Naive B cell (primary cell): ENCODE measurements around the gene CAMKMT. TPM values are rescaled to one million over a fixed set of nuclear protein-coding genes. Genes with fewer than 3 reads are reported as not detected.

Source experiments
- ATAC-seq, 2 donors: fragments of 150-1000 bp; cut with Tn5 transposase; 2 replicates each; pipeline ENCODE4 v1.10.0; 2021; ENCODE audit warnings: low read depth in 2 of 2, mild to moderate bottlenecking in 2 of 2, moderate library complexity in 2 of 2
- DNase-seq: peaks from one replicate; pipeline ENCODE4 v3.0.0; 2022
- H3K27ac Mint-ChIP-seq, 6 donors: one replicate each; pipeline ENCODE4 v1.8.0; 2020 to 2022; ENCODE audit warnings: mild to moderate bottlenecking in 6 of 6, mixed read lengths in 6 of 6, moderate library complexity in 5 of 6, inconsistent platforms in 2 of 6
- H3K27me3 Mint-ChIP-seq, 3 donors: one replicate each; pipeline ENCODE4 v1.8.0; 2021 to 2022; ENCODE audit warnings: mixed read lengths in 3 of 3, mild to moderate bottlenecking in 1 of 3
- H3K36me3 Mint-ChIP-seq, 2 donors: one replicate each; pipeline ENCODE4 v1.8.0; 2020 to 2022; ENCODE audit warnings: mixed read lengths in 2 of 2, inconsistent platforms in 1 of 2, mild to moderate bottlenecking in 1 of 2
- H3K4me1 Mint-ChIP-seq, 3 donors: one replicate each; pipeline ENCODE4 v1.8.0; 2020 to 2022; ENCODE audit warnings: mixed read lengths in 3 of 3, inconsistent platforms in 1 of 3, mild to moderate bottlenecking in 1 of 3, moderate library complexity in 1 of 3
- H3K4me3 Mint-ChIP-seq, 8 donors: one replicate each; pipeline ENCODE4 v1.8.0; 2020 to 2022; ENCODE audit warnings: mild to moderate bottlenecking in 8 of 8, mixed read lengths in 8 of 8, moderate library complexity in 8 of 8, inconsistent platforms in 2 of 8
- H3K9me3 Mint-ChIP-seq, 7 donors: one replicate each; pipeline ENCODE4 v1.8.0; 2020 to 2022; ENCODE audit warnings: mixed read lengths in 7 of 7, mild to moderate bottlenecking in 5 of 7, inconsistent platforms in 2 of 7, moderate library complexity in 1 of 7
- polyA plus RNA-seq, 6 donors: library from polyadenylated mRNA; unstranded; fragments of 300-500 nt; fragmentation: Illumina TruSeq; gene quantifications; one replicate each; pipeline ENCODE4 v1.2.3, GENCODE V29; 2021; ENCODE audit warnings: low read depth in 6 of 6

CAMKMT gene
- polyA plus RNA-seq, 6 donors from 2014 or later: 10.0 to 15.8 (median 12.4) TPM

DNA sequence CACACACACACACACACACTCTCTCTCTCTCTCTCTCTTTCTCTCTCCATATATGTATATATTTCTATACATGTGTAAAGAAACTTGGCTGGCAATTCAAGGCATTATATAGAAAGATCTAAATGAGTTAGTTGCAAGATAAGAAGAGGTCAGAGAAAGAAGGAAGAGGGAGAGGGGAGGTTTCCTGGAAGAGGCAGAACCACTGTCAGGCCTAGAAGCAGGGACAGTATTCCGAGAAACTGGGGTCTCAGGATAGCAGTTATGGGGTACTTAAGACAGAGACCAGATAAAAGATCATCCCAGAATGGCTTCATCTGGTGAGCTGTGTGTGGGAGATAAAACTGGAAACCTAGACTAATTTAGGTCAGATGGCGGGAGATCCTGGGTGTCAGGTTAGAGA, 180.8 kb downstream of the CAMKMT start:
- no peak for DNase-seq
- no peaks in the 10 kb centered on the region for H3K36me3 Mint-ChIP-seq
- no peak for ATAC-seq
- H3K4me1 Mint-ChIP-seq: peaks cover 3 to 16% (median 4%) of the 10 kb centered on the region in 3 donors
- no peak overlapping the region for H3K4me3 Mint-ChIP-seq
- no peaks in the 10 kb centered on the region for H3K27me3 Mint-ChIP-seq
- H3K9me3 Mint-ChIP-seq: peaks cover 0 to 4% (median 2%) of the 10 kb centered on the region in 7 donors
- no peak overlapping the region for H3K27ac Mint-ChIP-seq

DNA sequence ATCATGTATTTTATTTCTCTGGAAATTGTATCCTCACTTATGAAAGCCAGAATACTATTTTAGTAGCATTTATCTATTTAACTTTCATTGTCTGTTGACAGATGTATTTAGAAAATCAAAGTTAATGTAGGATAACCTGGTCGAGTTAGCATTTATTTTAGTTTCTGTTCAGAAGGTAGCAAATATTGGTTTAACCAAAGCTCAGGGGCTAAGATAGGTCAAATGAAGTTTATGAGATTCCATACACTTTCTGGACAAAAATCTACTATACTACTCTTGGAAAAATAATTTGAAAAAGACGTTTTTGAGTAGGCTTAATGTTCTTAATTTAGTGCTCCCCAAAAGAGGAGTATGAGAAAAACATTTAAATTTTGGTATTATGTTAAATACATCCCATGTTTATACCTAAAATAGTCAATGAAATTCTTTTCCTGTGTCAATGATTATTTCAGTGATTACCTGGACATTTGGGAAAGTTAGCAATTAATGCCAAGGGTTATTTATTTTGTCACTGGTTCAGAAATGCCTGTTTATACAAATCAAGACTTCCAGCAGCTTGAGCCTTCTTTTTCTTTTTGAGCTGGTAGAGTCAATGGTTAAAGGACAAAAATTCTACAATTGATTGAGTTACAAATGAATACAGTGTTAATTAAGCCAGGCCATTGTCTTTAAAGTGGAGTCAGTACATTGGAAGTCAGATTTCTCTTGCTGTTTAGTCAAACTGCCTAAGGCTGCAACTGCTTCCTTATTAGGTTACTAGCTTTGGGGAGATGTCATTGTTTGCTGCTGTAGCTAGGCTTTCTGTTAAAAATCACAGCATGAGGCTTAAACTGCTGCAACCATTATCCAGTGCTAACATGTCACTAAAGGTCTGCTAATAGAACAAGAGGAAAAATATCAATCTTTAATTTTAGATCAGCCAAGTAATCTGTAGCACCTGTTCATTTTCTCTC, 182.3 kb downstream of the CAMKMT start:
- Mint-ChIP-seq H3K9me3 (no peaks in the 10 kb centered on the region), H3K27ac (peak overlapping the region in 1 of 6 donors; percentile 16), H3K36me3 (peaks cover 0 to 2% of the 10 kb centered on the region in 2 donors), H3K27me3 (no peaks in the 10 kb centered on the region), H3K4me1 (peaks cover 0 to 15% (median 3%) of the 10 kb centered on the region in 3 donors), H3K4me3 (no peak overlapping the region)
- DNase-seq (no peak), ATAC-seq (no peak)

DNA sequence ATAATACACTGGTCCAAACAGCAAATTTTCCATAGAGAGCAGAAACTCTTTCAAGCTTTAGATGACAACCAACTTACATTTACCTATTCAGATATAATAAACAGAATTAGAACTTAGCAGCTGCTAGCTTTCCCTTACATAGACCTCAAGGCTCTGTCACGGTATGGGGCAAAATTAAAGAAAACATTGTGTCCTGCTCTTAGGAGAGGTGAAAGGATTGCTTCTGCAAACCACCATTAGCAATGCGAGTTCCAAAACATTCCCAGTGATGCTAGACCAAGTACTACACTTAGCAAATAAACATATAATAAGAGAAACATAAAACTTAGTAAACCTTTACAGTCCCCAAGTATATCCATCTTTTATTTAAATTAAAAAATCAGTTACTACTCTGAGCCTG, 183.3 kb downstream of the CAMKMT start:
- ATAC-seq (no peak), DNase-seq (no peak)
- Mint-ChIP-seq H3K27ac (no peak overlapping the region), H3K27me3 (no peaks in the 10 kb centered on the region), H3K4me1 (peaks cover 0 to 15% (median 3%) of the 10 kb centered on the region in 3 donors), H3K36me3 (peaks cover 4 to 6% of the 10 kb centered on the region in 2 donors), H3K4me3 (no peak overlapping the region), H3K9me3 (no peaks in the 10 kb centered on the region)

DNA sequence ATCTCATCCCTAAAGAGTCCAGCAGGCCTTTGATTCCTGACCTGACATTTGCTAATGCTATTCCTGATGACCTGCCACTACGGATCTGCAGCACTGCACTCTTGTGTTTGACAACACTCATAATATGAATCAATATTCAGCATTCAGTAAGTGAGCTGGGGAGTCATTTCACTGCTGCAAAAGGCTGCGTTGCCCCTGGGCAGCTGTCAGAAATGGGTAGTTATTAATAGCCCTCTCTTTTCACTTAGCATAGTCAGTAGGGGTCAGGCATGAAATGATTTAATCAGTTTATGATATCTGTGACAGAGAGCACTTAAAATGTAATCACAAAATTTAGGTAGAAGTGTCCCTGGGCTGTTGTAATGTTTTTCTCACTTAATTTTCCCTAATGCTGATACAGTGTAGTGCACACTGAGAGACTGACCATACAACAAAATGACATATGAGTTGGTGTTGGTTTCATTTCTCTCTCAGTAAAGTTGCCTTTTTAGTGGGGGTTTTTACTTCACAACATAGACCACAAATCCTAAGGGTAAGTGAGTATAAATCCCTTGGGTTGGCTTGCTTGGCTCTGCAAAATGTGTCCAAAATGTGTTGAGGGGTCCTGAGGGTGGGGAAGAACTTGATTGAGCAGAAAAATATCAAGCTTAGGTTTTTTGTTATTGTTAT, 184.8 kb downstream of the CAMKMT start:
- H3K9me3 Mint-ChIP-seq: no peaks in the 10 kb centered on the region
- H3K4me1 Mint-ChIP-seq: peaks cover 0 to 15% (median 3%) of the 10 kb centered on the region in 3 donors
- ATAC-seq (no peak), DNase-seq (no peak)
- H3K27ac Mint-ChIP-seq: no peak overlapping the region
- no peak overlapping the region for H3K4me3 Mint-ChIP-seq
- H3K27me3 Mint-ChIP-seq: no peaks in the 10 kb centered on the region
- peaks cover 7 to 11% of the 10 kb centered on the region in 2 donors for H3K36me3 Mint-ChIP-seq

DNA sequence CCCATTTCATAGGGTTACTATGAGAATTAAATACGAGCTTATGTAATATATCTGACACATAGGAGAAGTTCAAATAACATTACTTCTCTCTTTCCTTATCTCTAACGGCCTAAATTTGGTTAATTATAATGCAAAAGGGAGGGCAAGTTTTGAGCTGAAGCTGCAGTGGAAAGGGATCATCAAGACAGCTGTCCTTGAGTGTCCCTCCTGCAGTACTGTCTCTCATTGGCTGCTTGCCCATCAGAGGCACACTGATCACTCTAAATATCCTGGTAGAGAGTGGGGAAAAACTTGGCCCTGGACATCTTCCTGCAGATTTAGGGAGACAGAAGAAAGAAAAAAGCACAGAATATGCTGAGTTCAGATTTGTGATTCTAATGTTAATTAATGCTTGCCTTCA, 186.0 kb downstream of the CAMKMT start:
- H3K9me3 Mint-ChIP-seq: no peaks in the 10 kb centered on the region
- peaks cover 7 to 16% of the 10 kb centered on the region in 2 donors for H3K36me3 Mint-ChIP-seq

DNA sequence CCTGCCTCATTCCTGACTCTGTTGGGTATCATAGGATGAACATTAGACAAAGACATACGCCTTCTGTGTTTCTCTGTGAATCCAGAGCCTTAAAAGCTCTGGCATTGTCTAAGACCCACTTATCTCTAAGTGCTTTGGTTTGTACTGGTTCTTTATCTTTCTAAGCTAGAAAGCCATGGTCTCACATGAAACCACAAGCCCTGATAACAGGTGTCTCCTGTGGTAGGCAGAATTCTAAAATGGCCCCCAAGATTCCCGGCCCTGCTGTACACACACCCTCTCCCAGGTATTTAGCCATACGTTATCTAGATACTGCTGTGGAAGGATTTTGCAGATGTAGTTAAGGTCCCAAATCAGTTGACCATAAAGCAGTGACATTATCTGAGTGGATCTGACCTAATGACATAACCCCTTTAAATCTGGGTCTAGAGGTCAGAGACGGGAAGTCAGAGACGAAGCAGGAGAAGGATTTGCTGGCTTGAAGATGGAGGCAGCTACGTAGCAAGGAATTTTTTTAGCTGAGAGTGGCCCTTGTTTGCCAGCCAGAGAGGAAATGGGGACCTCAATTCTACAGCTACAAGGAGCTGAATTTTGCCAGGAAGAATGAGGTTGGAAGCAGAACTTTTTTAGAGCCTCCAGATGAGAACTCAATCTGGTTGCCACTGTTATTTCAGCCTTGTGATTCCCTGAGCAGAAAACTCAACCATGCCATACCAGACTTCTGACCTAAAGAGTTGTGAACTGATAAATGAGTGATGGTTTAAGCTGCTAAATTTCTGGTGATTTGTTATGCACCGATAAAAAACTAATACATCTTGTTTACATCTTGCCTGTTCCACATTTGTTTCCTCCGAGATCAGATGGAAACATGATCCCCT, 186.7 kb downstream of the CAMKMT start:
- H3K36me3 Mint-ChIP-seq: peaks cover 7 to 16% of the 10 kb centered on the region in 2 donors
- H3K4me1 Mint-ChIP-seq: peaks cover 0 to 15% (median 3%) of the 10 kb centered on the region in 3 donors
- no peak overlapping the region for H3K4me3 Mint-ChIP-seq
- no peaks in the 10 kb centered on the region for H3K27me3 Mint-ChIP-seq
- peak overlapping the region in 1 of 6 donors; percentile 78 for H3K27ac Mint-ChIP-seq
- DNase-seq (no peak), ATAC-seq (no peak)
- H3K9me3 Mint-ChIP-seq: no peaks in the 10 kb centered on the region

More for the DNA sequence above, 186.0 kb downstream of the CAMKMT start:
- H3K4me3 Mint-ChIP-seq: no peak overlapping the region
- H3K27me3 Mint-ChIP-seq: no peaks in the 10 kb centered on the region
- DNase-seq: no peak
- no peak for ATAC-seq
- peaks cover 0 to 15% (median 3%) of the 10 kb centered on the region in 3 donors for H3K4me1 Mint-ChIP-seq
- peak overlapping the region in 1 of 6 donors; percentile 33 for H3K27ac Mint-ChIP-seq

DNA sequence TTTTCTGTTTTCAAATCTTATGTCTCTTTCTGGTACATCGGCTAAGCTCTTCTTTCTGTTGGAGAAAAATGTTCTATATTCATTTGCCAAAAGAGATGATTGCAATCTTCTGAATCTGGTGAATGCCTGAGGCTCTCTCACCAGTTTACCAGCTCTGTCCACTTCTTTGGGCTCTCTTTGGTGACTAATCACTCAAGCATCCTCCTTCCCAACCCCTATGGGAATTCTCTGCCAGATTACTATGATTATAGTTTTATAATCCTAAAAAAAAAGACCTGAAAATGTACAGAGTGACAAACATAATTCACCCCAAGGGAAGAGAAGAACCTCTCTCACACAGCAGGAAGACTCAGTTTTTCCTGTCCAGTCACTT, 187.3 kb downstream of the CAMKMT start:
- peak overlapping the region in 1 of 6 donors; percentile 78 for H3K27ac Mint-ChIP-seq
- ATAC-seq (no peak), DNase-seq (no peak)
- H3K36me3 Mint-ChIP-seq: peaks cover 7 to 16% of the 10 kb centered on the region in 2 donors
- H3K4me3 Mint-ChIP-seq: no peak overlapping the region
- no peaks in the 10 kb centered on the region for H3K27me3 Mint-ChIP-seq
- no peaks in the 10 kb centered on the region for H3K9me3 Mint-ChIP-seq
- peaks cover 0 to 15% (median 3%) of the 10 kb centered on the region in 3 donors for H3K4me1 Mint-ChIP-seq

DNA sequence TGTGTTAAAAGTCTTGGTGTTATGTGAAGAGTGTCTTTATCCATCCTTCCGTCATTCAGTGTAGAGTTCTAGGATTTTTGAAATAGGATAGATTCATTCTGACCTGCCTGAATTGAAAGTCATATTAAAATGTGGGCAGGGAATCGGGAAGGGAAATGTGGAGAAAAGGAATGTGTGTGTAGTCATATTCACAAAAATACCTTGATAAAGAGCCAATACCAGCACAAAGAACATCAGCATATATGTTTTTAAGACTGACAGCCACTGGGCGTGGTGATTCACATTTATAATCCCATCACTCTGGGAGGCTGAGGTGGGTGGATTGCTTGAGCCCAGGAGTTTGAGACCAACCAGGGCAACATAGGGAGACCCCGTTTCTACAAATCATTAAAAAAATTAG, 188.1 kb downstream of the CAMKMT start:
- ATAC-seq (no peak), DNase-seq (no peak)
- H3K27ac Mint-ChIP-seq: peak overlapping the region in 1 of 6 donors; percentile 60
- H3K36me3 Mint-ChIP-seq: peaks cover 7 to 16% of the 10 kb centered on the region in 2 donors
- no peaks in the 10 kb centered on the region for H3K9me3 Mint-ChIP-seq
- H3K4me3 Mint-ChIP-seq: no peak overlapping the region
- no peaks in the 10 kb centered on the region for H3K27me3 Mint-ChIP-seq
- H3K4me1 Mint-ChIP-seq: peaks cover 0 to 15% (median 3%) of the 10 kb centered on the region in 3 donors

DNA sequence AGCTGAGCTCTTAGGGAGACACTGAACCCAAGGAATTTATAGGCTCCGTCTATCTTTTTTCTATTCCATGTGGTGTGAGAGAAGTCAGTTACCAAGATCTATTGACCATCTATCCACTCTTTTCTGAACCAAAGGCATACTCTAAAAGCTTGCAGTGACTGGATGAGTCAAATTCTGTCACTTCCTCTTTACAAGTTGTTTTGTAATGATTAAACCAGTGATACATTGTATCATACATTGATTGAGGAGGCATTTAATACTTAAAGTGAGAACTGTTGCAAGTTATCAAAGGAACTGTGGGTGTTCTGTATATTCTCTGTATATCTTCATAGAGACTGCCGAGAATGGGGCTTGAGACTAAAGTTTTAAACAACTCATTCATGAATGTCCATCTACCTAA, 188.8 kb downstream of the CAMKMT start:
- Mint-ChIP-seq H3K4me1 (peaks cover 0 to 15% (median 3%) of the 10 kb centered on the region in 3 donors), H3K27ac (peak overlapping the region in 1 of 6 donors; percentile 10), H3K36me3 (peaks cover 7 to 16% of the 10 kb centered on the region in 2 donors), H3K9me3 (no peaks in the 10 kb centered on the region), H3K4me3 (no peak overlapping the region), H3K27me3 (no peaks in the 10 kb centered on the region)
- ATAC-seq: no peak
- no peak for DNase-seq

DNA sequence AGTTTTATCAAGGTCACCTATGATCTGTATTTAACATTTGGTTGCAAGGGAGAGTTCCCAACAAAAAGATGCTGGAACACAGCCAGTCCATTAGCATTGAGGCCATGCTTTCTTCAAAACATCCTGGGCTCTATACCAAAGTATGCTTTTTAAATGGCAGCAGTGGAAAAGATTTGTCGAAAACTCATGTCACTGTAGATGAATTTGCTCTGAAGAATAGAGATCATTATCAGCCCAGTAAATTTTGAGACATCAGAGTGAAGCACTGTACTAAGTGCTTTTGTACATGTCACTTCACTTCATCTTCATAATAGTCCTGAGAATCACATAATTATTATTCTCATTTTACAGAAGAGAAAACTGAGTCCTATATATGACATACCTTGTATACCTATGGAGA, 189.8 kb downstream of the CAMKMT start:
- ATAC-seq (no peak), DNase-seq (no peak)
- Mint-ChIP-seq H3K27me3 (no peaks in the 10 kb centered on the region), H3K9me3 (no peaks in the 10 kb centered on the region), H3K4me1 (peaks cover 0 to 10% (median 0%) of the 10 kb centered on the region in 3 donors), H3K27ac (no peak overlapping the region), H3K36me3 (peaks cover 7 to 16% of the 10 kb centered on the region in 2 donors), H3K4me3 (no peak overlapping the region)

DNA sequence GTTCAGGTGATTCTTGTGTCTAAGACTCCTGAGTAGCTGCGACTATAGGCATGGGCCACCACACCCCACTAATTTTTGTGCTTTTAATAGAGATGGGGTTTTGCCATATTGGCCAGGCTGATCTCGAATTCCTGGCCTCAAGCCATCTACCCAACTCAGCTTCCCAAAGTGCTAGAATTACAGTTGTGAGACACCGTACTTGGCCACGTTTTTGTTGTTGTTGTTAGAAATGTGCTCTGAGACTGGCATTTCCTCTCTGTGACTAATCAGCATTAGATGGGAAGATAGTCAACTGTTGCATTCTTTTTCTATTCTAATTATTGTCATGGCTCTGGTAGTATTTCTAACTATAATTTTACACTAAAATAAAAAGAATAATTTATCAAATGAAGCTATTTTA, 191.7 kb downstream of the CAMKMT start:
- peaks cover 7 to 16% of the 10 kb centered on the region in 2 donors for H3K36me3 Mint-ChIP-seq
- H3K9me3 Mint-ChIP-seq: no peaks in the 10 kb centered on the region
- ATAC-seq: no peak
- H3K4me3 Mint-ChIP-seq: peak overlapping the region in 1 of 8 donors; percentile 8
- DNase-seq: no peak
- H3K27ac Mint-ChIP-seq: no peak overlapping the region
- peaks cover 0 to 6% (median 2%) of the 10 kb centered on the region in 3 donors for H3K4me1 Mint-ChIP-seq
- H3K27me3 Mint-ChIP-seq: no peaks in the 10 kb centered on the region

DNA sequence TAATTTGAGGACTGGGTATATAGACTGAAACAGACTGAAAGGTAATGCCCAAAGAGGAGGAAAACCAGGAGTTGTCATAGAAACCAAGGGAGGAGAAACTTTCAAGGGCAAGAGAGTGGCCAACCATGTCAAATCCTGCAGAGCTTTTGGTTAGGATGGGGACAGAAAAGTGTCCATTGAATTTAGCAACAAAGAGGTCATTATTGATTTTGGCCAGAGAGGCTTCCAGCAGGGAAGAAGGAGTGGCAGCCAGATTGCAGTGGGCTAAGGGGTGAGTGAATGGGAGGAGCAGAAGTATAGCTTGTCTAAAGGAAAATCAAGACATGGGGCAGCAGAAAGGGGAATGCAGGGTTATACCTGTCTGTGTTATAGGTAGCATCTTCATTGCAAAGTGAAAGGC, 194.0 kb downstream of the CAMKMT start:
- Mint-ChIP-seq H3K36me3 (peaks cover 0 to 9% of the 10 kb centered on the region in 2 donors), H3K27ac (peak overlapping the region in 1 of 6 donors; percentile 39), H3K4me1 (peaks cover 2 to 6% (median 6%) of the 10 kb centered on the region in 3 donors), H3K9me3 (no peaks in the 10 kb centered on the region), H3K27me3 (no peaks in the 10 kb centered on the region), H3K4me3 (peak overlapping the region in 1 of 8 donors; percentile 47)
- DNase-seq (no peak), ATAC-seq (no peak)

DNA sequence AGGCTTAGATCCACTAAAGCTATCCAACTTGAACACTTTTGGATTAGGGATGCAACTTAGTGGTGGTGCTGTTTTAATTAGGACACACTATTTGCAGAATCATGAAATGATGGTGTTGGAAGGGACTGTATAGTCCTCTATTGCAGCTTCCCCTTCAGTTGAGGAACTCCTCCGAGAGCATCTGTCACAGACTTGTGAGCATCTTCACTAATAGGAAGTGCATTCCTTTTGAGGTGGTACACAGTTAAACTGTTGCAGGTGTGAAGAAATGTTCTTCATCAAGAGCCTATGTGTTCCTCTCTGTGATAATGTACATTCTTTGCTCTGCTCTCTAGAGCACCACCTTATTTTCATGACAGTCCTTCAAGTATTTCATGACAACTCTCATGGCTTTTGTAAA, 197.4 kb downstream of the CAMKMT start:
- H3K4me1 Mint-ChIP-seq: peaks cover 4 to 6% (median 6%) of the 10 kb centered on the region in 3 donors
- DNase-seq: peak; percentile 14
- no peaks in the 10 kb centered on the region for H3K9me3 Mint-ChIP-seq
- no peaks in the 10 kb centered on the region for H3K27me3 Mint-ChIP-seq
- ATAC-seq: peak; percentile 77 to 99
- H3K27ac Mint-ChIP-seq: no peak overlapping the region
- H3K36me3 Mint-ChIP-seq: no peaks in the 10 kb centered on the region
- no peak overlapping the region for H3K4me3 Mint-ChIP-seq
